Endothelial cell of umbilical vein (primary cell): ENCODE results near the gene SKOR1. TPM values are rescaled to one million over a fixed set of nuclear protein-coding genes. Genes with fewer than 3 reads are reported as not detected.

Experiments
- Bru-seq: library from RNA; stranded (reverse); fragments of 400-500 nt; gene quantifications from one replicate; lab custom pipeline; 2021; lab: Mats Ljungman, UMichigan
- BruChase-seq, 2 experiments: library from RNA; stranded (reverse); fragments of 400-500 nt; gene quantifications; one replicate each; lab custom pipeline; 2021; lab: Mats Ljungman, UMichigan
- BruUV-seq: library from RNA; stranded (reverse); fragments of 400-500 nt; replicated peaks from 2 replicates; lab custom pipeline; 2021; lab: Mats Ljungman, UMichigan
- CTCF ChIA-PET: fragments of 300-600, 350-600 bp; sonication (Branson Sonifier 250); formaldehyde crosslinking; loops from one replicate; lab custom pipeline; 2021; ENCODE audit warnings: antibody characterized with exemption, inconsistent platforms; lab: Charles Lee
- POLR2A ChIA-PET: fragments of 300-600, 350-600 bp; sonication (Branson Sonifier 250); formaldehyde crosslinking; loops from one replicate; lab custom pipeline; 2021; ENCODE audit warnings: antibody characterized with exemption, inconsistent platforms; lab: Charles Lee
- DNase-seq: peaks from one replicate; pipeline ENCODE4 v3.0.0-alpha.2; 2011; ENCODE audit warnings: low read depth, low spot score
- FAIRE-seq: peaks from 2 replicates; lab custom pipeline; 2011; peaks lifted over from hg19 to GRCh38; lab: Jason Lieb, UNC
- H2AFZ ChIP-seq: 2 replicates; pipeline ENCODE4 v1.6.0; 2012; ENCODE audit warnings: low read depth, low read length, control low read depth, inconsistent platforms
- H3K27ac ChIP-seq: 2 replicates; pipeline ENCODE4 v1.5.1; 2011; ENCODE audit warnings: low read depth, mild to moderate bottlenecking, control low read depth, low read length, moderate library complexity; ENCODE audit not compliant: insufficient read depth
- H3K27me3 ChIP-seq, 2 experiments: 2 replicates each; pipeline versions ENCODE4 v1.6.0 to v1.6.1; 2011; ENCODE audit warnings: low read length in 2 of 2, mixed read lengths in 1 of 2; ENCODE audit not compliant: control insufficient read depth in 2 of 2, insufficient read depth in 2 of 2
- H3K36me3 ChIP-seq, 2 experiments: 2 replicates in 1 of 2; 3 replicates in 1 of 2; pipeline ENCODE4 v1.5.1; 2011; ENCODE audit warnings: low read length in 2 of 2, mild to moderate bottlenecking in 1 of 2, moderate library complexity in 1 of 2; ENCODE audit not compliant: control insufficient read depth in 2 of 2, insufficient read depth in 2 of 2; ENCODE audit errors: extremely low read depth in 1 of 2
- H3K4me1 ChIP-seq: 3 replicates; pipeline ENCODE4 v1.5.1; 2011; ENCODE audit warnings: mild to moderate bottlenecking, low read length; ENCODE audit not compliant: control insufficient read depth, insufficient read depth; ENCODE audit errors: extremely low read depth
- H3K4me2 ChIP-seq: 2 replicates; pipeline ENCODE4 v1.6.1; 2011; ENCODE audit warnings: low read length, control low read depth, mixed read lengths; ENCODE audit not compliant: insufficient read depth
- H3K4me3 ChIP-seq, 3 experiments: fragments of 200-600 bp in 1 of 3; sonication (generic), shearing (Covaris generic) in 1 of 3; replicated peaks in 1 of 3; 2 replicates each; pipeline ENCODE4 v1.5.1; 2011 to 2016; ENCODE audit warnings: control low read depth in 3 of 3, low read length in 3 of 3, mild to moderate bottlenecking in 2 of 3, inconsistent platforms in 1 of 3, low read depth in 1 of 3, moderate library complexity in 1 of 3; ENCODE audit not compliant: insufficient read depth in 1 of 3
- H3K79me2 ChIP-seq: 2 replicates; pipeline ENCODE4 v1.6.0; 2012; ENCODE audit warnings: low read length, inconsistent platforms; ENCODE audit not compliant: control insufficient read depth, insufficient read depth
- H3K9ac ChIP-seq: replicated peaks from 2 replicates; pipeline ENCODE3; 2011; ENCODE audit warnings: low read length, control low read depth; ENCODE audit not compliant: insufficient read depth; ENCODE audit errors: extremely low read depth
- H3K9me1 ChIP-seq: replicated peaks from 3 replicates; pipeline ENCODE4 v1.6.0; 2011; ENCODE audit warnings: mild to moderate bottlenecking, low read length; ENCODE audit not compliant: control insufficient read depth, insufficient read depth; ENCODE audit errors: extremely low read depth
- H3K9me3 ChIP-seq: replicated peaks from 2 replicates; pipeline ENCODE4 v1.5.1; 2012; ENCODE audit warnings: low read length, inconsistent platforms; ENCODE audit not compliant: control insufficient read depth, insufficient read depth
- H4K20me1 ChIP-seq: replicated peaks from 2 replicates; pipeline ENCODE3; 2011; ENCODE audit warnings: mild to moderate bottlenecking, low read length; ENCODE audit not compliant: control insufficient read depth, insufficient read depth; ENCODE audit errors: extremely low read depth
- CTCF ChIP-seq, 2 donors: IDR thresholded peaks; 1 replicate in 1 of 2; 2 replicates in 1 of 2; pipeline ENCODE4 v1.5.1; 2011; ENCODE audit warnings: low read length in 2 of 2, mild to moderate bottlenecking in 2 of 2, moderate library complexity in 2 of 2, control low read depth in 1 of 2, inconsistent platforms in 1 of 2, low read depth in 1 of 2; ENCODE audit not compliant: insufficient read depth in 1 of 2; ENCODE audit errors: extremely low read depth in 1 of 2
- EZH2 ChIP-seq: IDR thresholded peaks from 2 replicates; pipeline ENCODE4 v1.6.1; 2012; ENCODE audit warnings: borderline replicate concordance, low read depth, mild to moderate bottlenecking, moderate library complexity, low read length, inconsistent platforms; ENCODE audit not compliant: severe bottlenecking
- FOS ChIP-seq: IDR thresholded peaks from 2 replicates; pipeline ENCODE4 v1.6.1; 2011; ENCODE audit warnings: mild to moderate bottlenecking, low read length, moderate library complexity, borderline replicate concordance; ENCODE audit not compliant: insufficient read depth
- GATA2 ChIP-seq: IDR thresholded peaks from 2 replicates; pipeline ENCODE4 v1.7.0; 2011; ENCODE audit warnings: low read depth, mild to moderate bottlenecking, moderate library complexity, mixed read lengths, low read length; ENCODE audit not compliant: insufficient read length, insufficient read depth
- JUN ChIP-seq: IDR thresholded peaks from 2 replicates; pipeline ENCODE4 v1.6.1; 2011; ENCODE audit warnings: borderline replicate concordance, low read depth; ENCODE audit not compliant: insufficient read length, insufficient read depth
- MAX ChIP-seq: IDR thresholded peaks from 2 replicates; pipeline ENCODE4 v1.6.1; 2011; ENCODE audit not compliant: insufficient read depth, insufficient read length
- MYC ChIP-seq: IDR thresholded peaks from one replicate; pipeline ENCODE4 v1.6.1; 2011; ENCODE audit warnings: mild to moderate bottlenecking, low read depth, low read length
- POLR2A ChIP-seq: IDR thresholded peaks from 2 replicates; pipeline ENCODE4 v1.6.1; 2012; ENCODE audit warnings: low read depth, mild to moderate bottlenecking, control low read depth, low read length
- POLR2AphosphoS5 ChIP-seq: IDR thresholded peaks from 2 replicates; pipeline ENCODE4 v1.6.1; 2012; ENCODE audit warnings: low read depth, mild to moderate bottlenecking, control low read depth, low read length, moderate library complexity; ENCODE audit not compliant: insufficient read depth
- dilution Hi-C: fragments of 300-500 bp; cut with MboI; formaldehyde crosslinking; loops from one replicate; pipeline ENCODE4 v1.15.0; 2019; ENCODE audit warnings: low sequenced_read_pairs; ENCODE audit not compliant: extremely low pct_ligation_motif_present
- intact Hi-C: fragments of 100-400 bp; cut with micrococcal nuclease; formaldehyde crosslinking; loops from one replicate; pipeline ENCODE4 v1.10.0; 2022
- long read RNA-seq: library from polyadenylated mRNA; stranded (forward); transcript quantifications from one replicate; pipeline ENCODE4 v2.0.0, GENCODE V29; 2021
- polyA minus RNA-seq, 3 experiments: library from RNA; depleted of rRNA, polyadenylated mRNA; stranded (reverse); fragments of >200 nt; gene quantifications; 1 replicate in 1 of 3; 2 replicates in 2 of 3; pipeline ENCODE4 v1.2.3, GENCODE V29; 2011
- polyA plus RNA-seq, 4 experiments: library from polyadenylated mRNA; depleted of rRNA in 3 of 4; stranded (reverse) in 3 of 4; unstranded in 1 of 4; fragments of >200 nt; gene quantifications; 2 replicates each; pipeline versions ENCODE4 v1.2.1 to v1.2.3, GENCODE V29; 2011 to 2012; ENCODE audit warnings: missing spikeins in 1 of 4
- total RNA-seq: library from RNA; stranded (reverse); gene quantifications from 2 replicates; pipeline ENCODE4 v1.2.3, GENCODE V29; 2021

The SKOR1 gene
- 0.09 and 0.15 TPM in 2 replicates for total RNA-seq
- polyA plus RNA-seq, result 0.05 and 0.06 TPM in 2 replicates
- 0.03 and 0.06 TPM in 2 replicates for polyA plus RNA-seq (2011; cell fraction: cytosol; rRNA removed)
- 0.17 and 0.25 TPM in 2 replicates for polyA plus RNA-seq (2011; cell fraction: nucleus; rRNA removed)
- polyA plus RNA-seq (2012), result 0.07 TPM in 1 of 2 replicates, not detected in the other
- 0.13 and 0.15 TPM in 2 replicates for polyA minus RNA-seq
- 0.41 TPM for polyA minus RNA-seq (2011; cell fraction: cytosol; rRNA and poly(A)+ RNA removed)
- 0.19 and 0.58 TPM in 2 replicates for polyA minus RNA-seq (2011; cell fraction: nucleus; rRNA and poly(A)+ RNA removed)
- percentile 22 among the genes with signal in this experiment for Bru-seq, nascent RNA
- percentile 19 among the genes with signal in this experiment for BruChase-seq, experiment 1, labeled RNA remaining after a 6-hour chase
- percentile 18 among the genes with signal in this experiment for BruChase-seq, experiment 2, labeled RNA remaining after a 2-hour chase
- long read RNA-seq, result 0 reads

GRCh38 chr15:67824976-67825880 lies at the start of gene SKOR1:
TSS of gene SKOR1 (plus strand) at chr15:67825509. CDS start at chr15:67825603, 94 bp downstream.
- no peak within 1 kb of the TSS for H2AFZ ChIP-seq
- H4K20me1 ChIP-seq, result no peaks in the 10 kb centered on the region
- peaks cover 2% of the 10 kb centered on the region for H3K4me1 ChIP-seq
- H3K4me2 ChIP-seq, result peak within 1 kb of the TSS; percentile 11
- H3K79me2 ChIP-seq, result no peaks in the 10 kb centered on the region
- no peaks in the 10 kb centered on the region for H3K9me3 ChIP-seq
- no TSS peak for BruUV-seq
- no peaks in the 10 kb centered on the region for H3K9me1 ChIP-seq
- no peak within 1 kb of the TSS for H3K9ac ChIP-seq
- intact Hi-C loops (no loop called here), dilution Hi-C loops (no loop called here)
- H3K36me3 ChIP-seq, result no peaks in the 10 kb centered on the region
- no peak within 1 kb of the TSS for H3K27ac ChIP-seq
- ChIA-PET CTCF (interaction anchor here (0.8 to 1.5 kb wide), 5 partner anchors 11 to 879 kb away, joined by 3 to 6 read pairs (median 3); no protein-coding TSS in a partner anchor), POLR2A (no interaction called here)
- DNase-seq (no peak), FAIRE-seq (no peak)
- H3K4me3 ChIP-seq, result no peak within 1 kb of the TSS
- TF ChIP-seq MYC, result no peak
- no peak for TF ChIP-seq EZH2
- no peak for TF ChIP-seq MAX
- TF ChIP-seq JUN, result no peak
- no peak for TF ChIP-seq POLR2A
- TF ChIP-seq GATA2, result no peak
- no peak for TF ChIP-seq CTCF (IDR thresholded peaks at IDR 0.05; ENCODE audit: extremely low read depth in 1 of 2, insufficient read depth in 1 of 2, low read depth in 1 of 2, low read length in 2 of 2)
- TF ChIP-seq FOS, result no peak
- TF ChIP-seq POLR2AphosphoS5, result no peak
- peaks cover 77 to 98% of the 10 kb centered on the region in 2 experiments for H3K27me3 ChIP-seq
